ENCODE data around the gene OMG. TPM values are rescaled to one million over a fixed set of nuclear protein-coding genes. Genes with fewer than 3 reads are reported as not detected.
A peak's percentile ranks its signal among the peaks of the same experiment; 100 is the strongest.

The OMG gene
- total RNA-seq, 2 experiments from 2014 or later: 0.44 to 0.47 TPM

GRCh38 chr17:31318298-31318801 lies 21.3 kb upstream of the OMG start:
- Mint-ChIP-seq H3K27ac (peak overlapping the region; percentile 93), H3K36me3 (ENCODE audit: low read depth) (peaks cover 50% of the 10 kb centered on the region), H3K9me3 (peaks cover 1% of the 10 kb centered on the region), H3K4me3 (peak overlapping the region; percentile 91), H3K4me1 (ENCODE audit: low read depth) (peaks cover 62% of the 10 kb centered on the region), H3K27me3 (no peaks in the 10 kb centered on the region)
- H3K27me3 ChIP-seq (ENCODE audit: control insufficient read depth in 1 of 2, insufficient read depth in 2 of 2, low read length in 2 of 2): no peaks in the 10 kb centered on the region
- CTCF ChIA-PET: interaction anchor here (2.4 kb wide), 1 partner anchor 9 kb away, joined by 7 read pairs; no protein-coding TSS in a partner anchor
- H3K4me3 ChIP-seq (ENCODE audit: low read length): peak overlapping the region; percentile 82
- H3K36me3 ChIP-seq (ENCODE audit: insufficient read depth, low read length): no peaks in the 10 kb centered on the region
- peak overlapping the region; percentile 83 to 87 for H3K27ac ChIP-seq (ENCODE audit: low read depth in 1 of 2, low read length in 2 of 2)
- intact Hi-C loops (cut with DNase I, micrococcal nuclease): loop anchor here (5.0 to 10.0 kb wide), 2 partner anchors 189 to 494 kb away; partner anchors contain the start of gene CRLF3 (in 2 of the 2)
- no peaks in the 10 kb centered on the region for H3K9me3 ChIP-seq (ENCODE audit: control insufficient read depth in 1 of 2, insufficient read depth in 1 of 2, low read length in 2 of 2)
- TF ChIP-seq CTCF (IDR thresholded peaks at IDR 0.05): no peak
- H3K4me1 ChIP-seq (ENCODE audit: insufficient read depth, low read length): peaks cover 12% of the 10 kb centered on the region
- DNase-seq: peak; percentile 32 to 84 (median 61)
- ATAC-seq (ENCODE audit: poor library complexity): peak; percentile 39
- POLR2A ChIA-PET: interaction anchor here (0.7 to 9.3 kb wide), 7 partner anchors 9 to 348 kb away, joined by 3 to 157 read pairs (median 5); partner anchors contain the start of genes EVI2B and RNF135

- Histone ChIP-seq H3K27ac (ENCODE audit: low read depth in 1 of 2, low read length in 2 of 2) (peak overlapping the region in 1 of 2 donors; percentile 77), H3K4me1 (ENCODE audit: insufficient read depth, low read length) (peaks cover 5% of the 10 kb centered on the region), H3K36me3 (ENCODE audit: insufficient read depth, low read length) (no peaks in the 10 kb centered on the region), H3K27me3 (ENCODE audit: control insufficient read depth in 1 of 2, insufficient read depth in 2 of 2, low read length in 2 of 2) (no peaks in the 10 kb centered on the region), H3K4me3 (ENCODE audit: low read length) (no peak overlapping the region), H3K9me3 (ENCODE audit: control insufficient read depth in 1 of 2, insufficient read depth in 1 of 2, low read length in 2 of 2) (no peaks in the 10 kb centered on the region)
- H3K36me3 Mint-ChIP-seq (ENCODE audit: low read depth): peaks cover 49% of the 10 kb centered on the region
- no peaks in the 10 kb centered on the region for H3K27me3 Mint-ChIP-seq
- peaks cover 56% of the 10 kb centered on the region for H3K4me1 Mint-ChIP-seq (ENCODE audit: low read depth)
- POLR2A ChIA-PET: interaction anchor here (0.9 to 1.2 kb wide), 3 partner anchors 14 to 173 kb away, joined by 3 to 4 read pairs (median 4); no protein-coding TSS in a partner anchor
- peak overlapping the region; percentile 97 for H3K27ac Mint-ChIP-seq
- no peak for TF ChIP-seq CTCF (IDR thresholded peaks at IDR 0.05)
- ATAC-seq (ENCODE audit: poor library complexity): no peak
- peaks cover 1% of the 10 kb centered on the region for H3K9me3 Mint-ChIP-seq
- peak overlapping the region; percentile 92 for H3K4me3 Mint-ChIP-seq
- DNase-seq: no peak
- intact Hi-C loops (cut with DNase I, micrococcal nuclease): loop anchor here (5.0 to 10.0 kb wide), 3 partner anchors 173 to 490 kb away; partner anchors contain the start of gene CRLF3 (in 2 of the 2)
- CTCF ChIA-PET: interaction anchor here (1.3 kb wide), 1 partner anchor 98 kb away, joined by 4 read pairs; no protein-coding TSS in a partner anchor
These were observed 17.7 kb upstream of the OMG start for GRCh38 chr17:31314782-31315100.

GRCh38 chr17:31313982-31314781 lies 17.1 kb upstream of the OMG start, which contains the start of gene EVI2B:
EVI2B (minus strand) TSS chr17:31314054; CDS start chr17:31305609, 8,445 bp downstream.
- POLR2A ChIA-PET: interaction anchor here (0.8 to 9.9 kb wide), 12 partner anchors 8 to 195 kb away, joined by 3 to 157 read pairs (median 4); partner anchors contain the start of gene EVI2A

More at GRCh38 chr17:31313982-31314781, 17.1 kb upstream of the OMG start, which contains the start of gene EVI2B:
- intact Hi-C loops (cut with DNase I, micrococcal nuclease): loop anchor here (5.0 to 10.0 kb wide), 2 partner anchors 173 to 489 kb away; partner anchors contain the start of gene CRLF3 (in 2 of the 2)
- Histone ChIP-seq H3K27ac (ENCODE audit: low read depth in 1 of 2, low read length in 2 of 2) (peak within 1 kb of the TSS; percentile 47 to 77), H3K4me1 (ENCODE audit: insufficient read depth, low read length) (peaks cover 5% of the 10 kb centered on the region), H3K36me3 (ENCODE audit: insufficient read depth, low read length) (no peaks in the 10 kb centered on the region), H3K27me3 (ENCODE audit: control insufficient read depth in 1 of 2, insufficient read depth in 2 of 2, low read length in 2 of 2) (no peaks in the 10 kb centered on the region), H3K4me3 (ENCODE audit: low read length) (peak within 1 kb of the TSS; percentile 67), H3K9me3 (ENCODE audit: control insufficient read depth in 1 of 2, insufficient read depth in 1 of 2, low read length in 2 of 2) (no peaks in the 10 kb centered on the region)
- DNase-seq: peak in 4 of 14 experiments; percentile 40 to 83 (median 74)
- TF ChIP-seq CTCF (IDR thresholded peaks at IDR 0.05): no peak
- H3K4me1 Mint-ChIP-seq (ENCODE audit: low read depth): peaks cover 60% of the 10 kb centered on the region
- peak; percentile 39 for ATAC-seq (ENCODE audit: poor library complexity)
- H3K36me3 Mint-ChIP-seq (ENCODE audit: low read depth): peaks cover 44% of the 10 kb centered on the region
- H3K27ac Mint-ChIP-seq: peak within 1 kb of the TSS; percentile 97
- H3K4me3 Mint-ChIP-seq: peak within 1 kb of the TSS; percentile 92
- peaks cover 1% of the 10 kb centered on the region for H3K9me3 Mint-ChIP-seq
- CTCF ChIA-PET: interaction anchor here (0.8 to 1.4 kb wide), 4 partner anchors 34 to 194 kb away, joined by 3 to 6 read pairs (median 4); no protein-coding TSS in a partner anchor
- no peaks in the 10 kb centered on the region for H3K27me3 Mint-ChIP-seq
